ENCODE measurements around the gene WDFY3. TPM values are rescaled to one million over a fixed set of nuclear protein-coding genes. Genes with fewer than 3 reads are reported as not detected.

The WDFY3 gene
- total RNA-seq, 1 donor from 2014 or later, result 0.39 TPM

GRCh38 chr4:84800256-84800655 is 166.2 kb downstream of the WDFY3 start:
- intact Hi-C loops (cut with micrococcal nuclease), result no loop called here

- intact Hi-C loops (cut with micrococcal nuclease), result no loop called here
Observed at GRCh38 chr4:84799318-84799717, 167.2 kb downstream of the WDFY3 start.

- intact Hi-C loops (cut with micrococcal nuclease), result no loop called here
Observed at GRCh38 chr4:84796394-84796793, 170.1 kb downstream of the WDFY3 start.

DNA sequence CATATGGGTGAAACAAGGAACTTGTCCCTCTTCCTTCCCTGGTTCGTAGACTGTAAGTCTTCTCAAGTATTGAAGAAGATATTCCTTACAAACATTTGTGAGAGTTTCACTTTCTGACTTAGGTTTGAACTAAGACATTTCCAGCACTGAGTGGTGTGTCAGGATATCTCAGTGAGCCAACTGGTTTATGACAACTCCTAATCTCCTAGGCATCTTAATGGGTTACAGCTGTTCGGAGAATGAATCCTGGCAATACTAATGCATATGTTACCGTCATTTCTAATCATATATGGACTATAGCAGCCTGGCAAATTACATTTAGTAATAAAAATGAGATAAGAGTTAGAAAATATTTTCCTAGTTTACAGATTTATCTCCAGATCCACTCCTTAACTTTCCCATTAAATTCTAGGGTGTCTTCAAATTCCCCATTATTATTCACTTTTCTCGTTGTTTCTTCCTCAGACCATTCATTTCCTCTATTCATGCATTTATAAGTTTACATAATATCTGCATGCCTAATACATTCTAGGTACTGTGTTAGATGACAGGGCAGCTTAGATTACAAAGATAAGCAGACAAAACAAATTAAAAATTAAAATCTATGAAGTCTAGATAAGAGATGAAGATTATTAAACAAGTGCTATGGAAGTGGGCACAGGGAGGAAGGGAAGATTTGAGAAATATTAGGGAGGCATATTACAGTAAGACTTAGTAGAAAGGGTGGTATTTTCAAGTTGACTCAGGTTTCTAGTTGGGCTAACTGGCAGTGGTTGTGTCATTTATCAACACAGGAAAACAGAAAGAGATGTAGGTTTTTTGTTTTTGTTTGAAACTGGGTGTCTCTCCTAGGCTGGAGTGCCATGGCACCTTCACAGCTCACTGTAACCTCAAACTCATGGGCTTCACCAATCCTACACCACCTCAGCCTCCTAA is 173.9 kb downstream of the WDFY3 start:
- intact Hi-C loops (cut with micrococcal nuclease), result no loop called here

DNA sequence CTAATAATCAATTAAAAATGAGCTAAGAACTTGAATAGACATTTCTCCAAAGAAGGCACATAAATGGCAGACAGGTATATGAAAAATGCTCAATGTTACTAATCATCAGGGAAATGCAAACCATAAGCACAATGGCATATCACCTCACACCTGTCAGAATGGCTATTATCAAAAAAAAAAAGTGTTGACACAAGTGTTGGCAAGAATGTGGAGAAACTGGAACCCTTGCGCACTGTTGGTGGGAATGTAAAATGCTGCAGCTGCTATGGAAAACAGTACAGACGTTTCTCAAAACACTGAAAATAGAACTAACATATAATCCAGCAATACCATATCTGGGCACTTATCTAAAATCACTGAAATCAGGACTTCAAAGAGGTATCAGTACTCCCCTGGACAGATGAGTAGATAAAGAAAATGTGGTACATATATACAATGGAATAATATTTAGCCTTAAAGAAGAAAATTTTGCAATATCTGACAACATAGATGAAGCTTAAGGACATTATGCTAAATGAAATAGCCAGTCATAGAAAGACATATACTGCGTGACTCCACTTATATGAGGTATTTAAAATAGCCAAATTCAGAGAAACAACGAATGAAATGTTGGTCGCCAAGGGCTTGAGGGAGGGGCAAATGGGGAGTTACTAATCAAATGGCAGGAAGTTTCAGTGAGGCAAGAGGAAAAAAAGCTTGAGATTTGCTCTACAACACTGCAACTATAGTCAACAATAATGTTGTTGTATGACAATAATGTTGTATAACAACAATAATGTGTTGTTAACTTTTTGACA is 175.5 kb downstream of the WDFY3 start:
- intact Hi-C loops (cut with micrococcal nuclease), result no loop called here

- intact Hi-C loops (cut with micrococcal nuclease), result no loop called here
Observed at GRCh38 chr4:84786478-84786877, 180.0 kb downstream of the WDFY3 start.

DNA sequence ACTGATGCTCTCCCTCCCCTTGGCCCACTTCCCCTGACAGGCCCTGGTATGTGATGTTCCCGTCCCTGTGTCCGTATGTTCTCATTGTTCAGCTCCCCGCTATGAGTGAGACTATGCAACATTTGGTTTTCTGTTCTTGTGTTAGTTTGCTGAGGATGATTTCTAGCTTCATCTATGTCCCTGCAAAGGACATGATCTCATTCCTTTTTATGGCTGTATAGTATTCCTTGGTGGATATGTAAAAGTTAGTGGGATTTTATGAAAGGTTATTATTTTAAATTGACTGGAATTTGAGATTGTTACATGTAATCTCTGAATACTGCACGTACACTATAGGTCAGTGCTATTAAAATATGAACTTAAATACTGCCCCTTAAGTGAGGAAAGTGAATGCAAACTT is 184.0 kb downstream of the WDFY3 start:
- intact Hi-C loops (cut with micrococcal nuclease), result no loop called here

DNA sequence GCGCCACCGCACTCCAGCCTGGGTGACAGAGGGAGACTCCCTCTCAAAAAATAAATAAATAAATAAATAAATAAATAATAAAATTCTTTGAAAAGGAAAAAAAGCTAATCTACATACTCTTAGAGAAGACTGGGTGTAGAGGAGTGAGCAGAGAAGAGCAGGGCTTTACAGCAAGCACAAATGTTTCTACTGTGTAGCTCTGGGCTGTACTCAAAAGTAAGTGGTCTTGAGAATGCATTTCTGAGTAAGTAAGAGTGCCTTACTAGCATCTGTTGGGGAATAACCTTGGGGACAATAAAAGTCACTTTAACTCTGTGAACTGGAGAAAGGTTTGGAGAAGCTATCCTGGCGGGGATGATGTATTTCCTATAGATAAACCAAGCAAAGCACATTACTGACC is 185.8 kb downstream of the WDFY3 start:
- intact Hi-C loops (cut with micrococcal nuclease), result no loop called here

DNA sequence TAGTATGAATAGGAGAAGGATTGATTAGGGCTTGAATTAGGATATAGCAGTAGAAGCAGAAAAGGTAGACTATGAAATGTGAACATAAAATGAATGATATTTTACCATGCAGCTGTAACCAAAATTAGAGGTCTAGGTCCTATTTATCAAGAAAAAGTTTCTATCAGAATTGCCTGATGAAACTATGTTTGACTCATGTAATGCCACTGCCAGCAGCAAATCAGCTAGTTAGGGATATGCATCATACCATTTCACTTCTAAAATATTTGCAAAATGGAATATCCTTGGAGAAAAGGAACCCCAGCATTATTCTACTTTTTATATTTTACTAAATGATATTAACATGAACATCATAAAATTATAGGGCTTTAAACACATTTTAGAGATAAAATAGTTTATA is 188.4 kb downstream of the WDFY3 start:
- intact Hi-C loops (cut with micrococcal nuclease), result no loop called here

DNA sequence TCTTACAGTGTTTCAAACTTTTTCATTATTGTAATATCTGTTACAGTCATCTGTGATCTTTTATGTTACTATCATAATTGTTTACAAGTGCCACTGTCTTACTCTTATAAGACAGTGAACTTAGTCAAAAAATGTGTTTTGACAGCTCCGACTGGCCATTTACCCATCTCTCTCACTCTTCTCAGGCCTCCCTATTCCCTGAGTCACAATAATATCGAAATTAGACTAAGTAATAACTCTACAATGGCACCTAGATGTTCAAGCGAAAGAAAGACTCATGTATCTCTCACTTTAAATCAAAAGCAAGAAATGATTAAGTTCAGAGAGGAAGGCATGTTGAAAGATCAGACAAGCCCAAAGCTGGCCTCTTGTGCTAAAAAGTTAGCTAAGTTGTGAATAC is 199.3 kb downstream of the WDFY3 start:
- intact Hi-C loops (cut with micrococcal nuclease), result no loop called here

DNA sequence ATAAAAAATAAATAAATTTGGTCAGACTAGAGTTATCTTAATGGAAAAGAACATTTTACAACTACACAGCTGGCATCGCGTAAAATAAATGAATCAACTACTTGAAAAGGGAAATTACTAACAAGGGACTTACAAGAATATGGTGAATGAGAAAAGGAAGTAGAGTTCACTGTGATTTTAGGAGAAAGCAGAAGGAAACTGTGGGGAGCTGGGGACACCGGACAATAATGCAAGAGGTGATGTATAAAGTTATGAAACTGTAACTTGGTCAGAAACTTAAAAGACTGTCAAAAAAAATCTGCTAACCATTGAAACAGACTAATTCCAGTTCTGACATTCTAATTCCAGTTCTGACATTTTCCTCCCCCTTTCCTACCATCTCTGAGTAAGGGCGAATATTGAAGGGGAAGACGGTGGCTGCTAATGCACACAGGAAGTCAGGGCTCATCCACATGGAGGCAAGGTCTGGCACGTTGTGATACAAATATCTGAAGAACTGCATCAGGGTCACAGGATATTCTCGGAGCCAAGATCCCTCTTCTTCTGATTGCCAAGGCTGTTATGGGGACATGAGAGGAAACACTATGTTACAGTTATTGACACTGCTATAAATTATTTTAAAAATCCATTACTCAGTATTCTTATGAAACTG is 213.0 kb downstream of the WDFY3 start:
- intact Hi-C loops (cut with micrococcal nuclease), result no loop called here

DNA sequence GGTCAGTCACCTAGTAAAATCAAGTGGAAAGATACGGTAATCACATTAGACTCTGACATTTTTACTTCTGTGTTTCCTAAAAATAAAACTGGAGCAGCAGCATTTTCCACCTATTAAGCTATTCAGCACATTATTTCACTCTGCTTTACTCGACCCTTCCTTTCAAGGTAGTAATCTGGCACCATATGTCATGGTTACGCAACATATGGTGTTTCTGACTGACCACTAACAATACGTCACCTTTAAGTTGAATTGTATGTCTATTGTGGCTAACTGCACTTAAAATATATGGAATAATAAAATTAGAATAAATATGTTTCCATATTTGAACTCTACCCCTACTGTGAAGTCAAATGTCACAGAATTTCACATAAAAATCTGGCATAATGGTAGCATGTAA is 214.8 kb downstream of the WDFY3 start:
- intact Hi-C loops (cut with micrococcal nuclease), result no loop called here

- intact Hi-C loops (cut with micrococcal nuclease), result loop anchor here (1.0 kb wide), 1 partner anchor 220 kb away; no protein-coding TSS in a partner anchor
Observed at GRCh38 chr4:84750960-84751283, 215.6 kb downstream of the WDFY3 start.

DNA sequence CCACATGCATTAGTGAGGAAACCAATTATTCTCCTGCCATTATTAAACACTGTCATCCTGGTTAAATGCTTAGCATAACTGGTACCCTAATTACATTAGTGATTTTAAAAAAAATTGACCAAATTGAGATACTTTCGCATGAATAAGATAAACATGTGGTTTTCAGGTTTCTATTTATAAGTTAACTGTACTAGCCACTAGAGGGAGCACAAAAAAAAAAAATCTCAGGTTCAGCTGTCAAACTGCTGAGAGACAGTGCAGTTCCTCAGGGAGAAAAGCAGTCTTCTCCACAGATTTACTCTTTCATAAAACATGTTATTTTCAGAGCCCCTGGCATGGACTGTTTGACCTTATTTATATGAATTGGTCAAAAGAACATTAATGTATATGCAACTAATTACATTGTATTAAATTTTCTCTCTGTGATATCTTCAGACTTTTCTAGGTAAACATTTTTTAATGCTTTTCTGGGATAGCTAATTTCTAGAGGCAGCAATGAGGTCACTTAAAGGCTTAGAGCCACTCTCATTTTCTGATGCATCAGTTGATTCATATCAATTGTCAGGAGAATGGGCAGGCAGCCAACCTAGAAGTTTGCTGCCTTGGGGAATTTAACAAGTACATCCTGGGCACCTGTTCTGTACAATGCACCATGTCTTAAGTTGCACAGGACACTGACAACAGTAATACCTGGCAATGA is 216.1 kb downstream of the WDFY3 start:
- intact Hi-C loops (cut with micrococcal nuclease), result loop anchor here (1.0 kb wide), 1 partner anchor 221 kb away; no protein-coding TSS in a partner anchor

DNA sequence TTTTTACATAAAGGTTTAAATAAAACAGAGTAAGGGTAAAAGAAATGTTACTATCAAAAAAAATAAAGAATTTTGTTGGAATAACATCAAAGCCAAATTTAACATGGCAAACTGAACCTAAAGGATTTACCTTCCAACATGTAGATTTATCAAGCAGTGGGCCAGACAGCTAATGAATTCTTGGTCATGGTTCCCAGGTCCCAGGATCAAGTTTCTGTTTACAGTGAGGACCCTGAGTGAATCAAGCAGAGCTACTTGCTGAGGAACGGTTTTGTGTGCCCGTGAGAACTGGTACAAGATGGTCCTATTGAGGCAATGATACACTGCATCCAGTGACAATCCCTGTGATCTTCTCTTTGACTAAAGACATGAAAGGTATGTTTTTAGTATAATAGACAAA is 226.4 kb downstream of the WDFY3 start:
- intact Hi-C loops (cut with micrococcal nuclease), result no loop called here

DNA sequence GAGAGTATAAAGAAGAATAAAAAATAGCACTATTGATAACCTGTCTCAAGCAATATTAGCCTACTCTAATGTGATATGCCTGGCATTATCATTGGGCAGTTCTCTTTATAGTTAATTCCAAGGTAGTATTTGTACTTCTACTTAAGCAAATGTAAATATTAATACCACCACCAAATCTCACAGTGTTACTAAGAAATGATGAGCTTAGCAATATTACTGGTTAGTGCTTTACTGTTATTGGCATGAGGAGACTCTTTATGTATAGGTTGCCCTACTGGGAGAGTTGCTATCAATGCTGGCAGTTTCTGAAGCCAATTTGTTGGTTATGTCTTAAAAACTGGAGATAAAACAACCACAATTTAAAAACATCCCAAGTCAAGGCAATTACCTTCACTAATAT is 227.9 kb downstream of the WDFY3 start:
- intact Hi-C loops (cut with micrococcal nuclease), result no loop called here

GRCh38 chr4:84737656-84738055 is 228.8 kb downstream of the WDFY3 start:
- intact Hi-C loops (cut with micrococcal nuclease), result no loop called here

DNA sequence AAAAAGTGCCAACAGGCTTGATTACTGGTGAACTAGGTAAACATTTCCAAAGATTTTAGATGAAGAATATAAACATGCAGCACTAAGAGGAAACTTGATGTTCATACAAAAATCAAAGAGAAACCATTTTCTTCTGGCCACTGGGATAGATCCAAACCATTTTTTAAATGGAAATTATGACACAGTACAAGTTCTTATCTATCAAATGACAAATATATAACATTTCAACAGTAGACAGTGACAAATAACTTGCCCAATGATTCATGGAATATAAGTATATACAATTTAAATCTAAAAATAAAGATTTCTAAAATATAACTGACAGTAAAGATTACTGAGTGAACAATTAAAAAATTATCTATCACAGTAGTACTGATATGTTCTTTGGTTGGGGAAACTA is 232.5 kb downstream of the WDFY3 start:
- intact Hi-C loops (cut with micrococcal nuclease), result no loop called here

DNA sequence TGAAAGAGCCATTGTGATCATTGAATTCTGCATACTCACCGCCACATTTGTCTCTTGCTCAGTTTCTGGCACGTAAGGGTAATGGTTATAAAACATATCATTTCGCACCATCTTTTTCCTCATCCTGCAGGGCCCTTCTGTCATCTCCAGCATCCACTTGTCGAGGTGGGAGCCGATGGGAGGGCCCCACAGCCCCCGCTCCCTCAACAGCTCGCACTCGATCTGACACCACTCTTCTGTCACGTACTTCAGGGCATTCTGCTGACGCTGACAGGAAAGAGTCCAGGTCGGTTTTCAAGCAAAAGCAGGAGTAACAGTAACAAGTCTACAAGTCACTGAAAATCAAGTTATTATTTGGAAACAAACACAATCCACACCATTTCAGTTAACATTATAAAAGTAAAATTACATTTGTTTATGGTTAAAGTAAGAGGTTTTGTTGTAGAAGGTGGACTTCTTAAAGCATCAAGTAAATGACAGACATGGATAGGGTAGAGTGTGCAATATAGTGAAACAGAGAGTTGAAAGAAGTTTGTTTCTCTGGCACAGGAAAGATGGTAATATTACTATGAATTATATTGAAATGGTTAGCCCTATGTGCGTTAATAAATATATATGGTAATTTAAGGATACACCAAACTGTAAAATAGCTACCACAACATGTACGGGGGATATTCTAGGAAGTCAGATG is 233.0 kb downstream of the WDFY3 start:
- intact Hi-C loops (cut with micrococcal nuclease), result no loop called here

- intact Hi-C loops (cut with micrococcal nuclease), result no loop called here
Observed at GRCh38 chr4:84730375-84730774, 236.1 kb downstream of the WDFY3 start.

DNA sequence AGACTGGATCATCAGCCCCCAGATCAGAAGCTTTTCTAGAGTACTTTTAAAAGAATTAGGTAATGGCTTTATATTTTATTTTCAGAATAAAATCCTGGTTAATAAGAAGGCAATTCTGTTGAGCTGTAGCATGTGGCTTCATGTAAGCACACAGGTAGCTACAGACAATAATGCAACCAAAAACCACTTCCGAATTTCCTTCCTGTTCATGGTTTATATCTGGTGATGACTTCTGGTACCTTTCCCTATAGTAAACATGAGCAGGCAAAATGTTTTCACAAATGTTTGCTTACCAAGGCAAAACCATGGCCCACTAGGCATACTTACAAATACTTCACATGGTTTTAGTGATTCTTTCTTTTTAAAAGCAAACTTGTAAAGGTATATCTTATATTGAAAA is 239.0 kb downstream of the WDFY3 start:
- intact Hi-C loops (cut with micrococcal nuclease), result no loop called here

Measured in T-helper 2 cell treated with Interferon-gamma antibody and Interleukin-4, amounts not matched to agents 100 ng/mL and 5 ng/mL, for 36 hours (primary cell).